CD4-positive, alpha-beta T cell (primary cell): ENCODE measurements around the gene IFT57. TPM values are rescaled to one million over a fixed set of nuclear protein-coding genes. Genes with fewer than 3 reads are reported as not detected.

Experiments used
- ATAC-seq: fragments of 200-7000 bp; cut with Tn5 transposase; one replicate; pipeline ENCODE4 v1.10.0; 2022; ENCODE audit warnings: mild to moderate bottlenecking; ENCODE audit not compliant: poor library complexity
- CTCF ChIA-PET: fragments of 350-600 bp; sonication (Branson Sonifier 250); formaldehyde crosslinking; loops from one replicate; lab custom pipeline; 2021; ENCODE audit warnings: antibody characterized with exemption, inconsistent platforms; lab: Charles Lee
- POLR2A ChIA-PET: fragments of 350-600 bp; sonication (Branson Sonifier 250); formaldehyde crosslinking; loops from one replicate; lab custom pipeline; 2021; ENCODE audit warnings: antibody characterized with exemption, inconsistent platforms; lab: Charles Lee
- DNase-seq, 14 experiments: peaks; one replicate each; pipeline ENCODE4 v3.0.0-alpha.2; 2013 to 2020; ENCODE audit warnings: mixed read lengths in 2 of 14
- H3K27ac ChIP-seq, 2 donors: one replicate each; pipeline versions ENCODE4 v1.5.1 to v1.7.0; 2013; ENCODE audit warnings: low read length in 2 of 2, low read depth in 1 of 2, mild to moderate bottlenecking in 1 of 2
- H3K27me3 ChIP-seq, 2 experiments: 1 replicate in 1 of 2; 2 replicates in 1 of 2; pipeline versions ENCODE4 v1.6.1 to v1.7.0; 2013; ENCODE audit warnings: low read length in 2 of 2, control low read depth in 1 of 2, mild to moderate bottlenecking in 1 of 2, moderate library complexity in 1 of 2; ENCODE audit not compliant: insufficient read depth in 2 of 2, control insufficient read depth in 1 of 2
- H3K36me3 ChIP-seq: one replicate; pipeline ENCODE4 v1.6.1; 2013; ENCODE audit warnings: low read length, control low read depth; ENCODE audit not compliant: insufficient read depth
- H3K4me1 ChIP-seq: one replicate; pipeline ENCODE4 v1.6.1; 2013; ENCODE audit warnings: low read length, control low read depth; ENCODE audit not compliant: insufficient read depth
- H3K4me3 ChIP-seq: one replicate; pipeline ENCODE4 v1.5.1; 2013; ENCODE audit warnings: mild to moderate bottlenecking, low read length, moderate library complexity
- H3K9me3 ChIP-seq, 2 experiments: 1 replicate in 1 of 2; 2 replicates in 1 of 2; pipeline versions ENCODE4 v1.6.1 to v1.7.0; 2013; ENCODE audit warnings: low read length in 2 of 2, mild to moderate bottlenecking in 2 of 2, control low read depth in 1 of 2, moderate library complexity in 1 of 2; ENCODE audit not compliant: control insufficient read depth in 1 of 2, insufficient read depth in 1 of 2
- H3K27ac Mint-ChIP-seq: one replicate; pipeline ENCODE4 v1.8.0; 2020; ENCODE audit warnings: mixed read lengths
- H3K27me3 Mint-ChIP-seq: one replicate; pipeline ENCODE4 v1.8.0; 2021; ENCODE audit warnings: mixed read lengths
- H3K36me3 Mint-ChIP-seq: one replicate; pipeline ENCODE4 v1.8.0; 2021; ENCODE audit warnings: low read depth, mixed read lengths
- H3K4me1 Mint-ChIP-seq: one replicate; pipeline ENCODE4 v1.8.0; 2021; ENCODE audit warnings: low read depth, mixed read lengths
- H3K4me3 Mint-ChIP-seq: one replicate; pipeline ENCODE4 v1.8.0; 2020; ENCODE audit warnings: mild to moderate bottlenecking, mixed read lengths
- H3K9me3 Mint-ChIP-seq: one replicate; pipeline ENCODE4 v1.8.0; 2020; ENCODE audit warnings: mixed read lengths
- intact Hi-C, 2 experiments: fragments of 100-400 bp; cut with DNase I in 1 of 2; cut with micrococcal nuclease in 1 of 2; formaldehyde crosslinking; loops; one replicate each; pipeline versions ENCODE4 v1.15.1 to v1.9.0; 2023 to 2025; cut with DNase I, micrococcal nuclease
- total RNA-seq, 174 experiments: library from RNA in 2 of 174; stranded (reverse) in 2 of 174; gene quantifications; one replicate each; pipeline ENCODE4 v1.2.3 and lab custom pipeline; 2021 to 2026
- TF ChIP-seq, protein P1 (sequence below): fragments of 200-600 bp; IDR thresholded peaks from one replicate; pipeline ENCODE4 v1.8.0; 2022; ENCODE audit warnings: antibody characterized with exemption, mild to moderate bottlenecking

Gene IFT57
- total RNA-seq, 2 experiments from 2014 or later, result 56.6 to 58.6 TPM

DNA sequence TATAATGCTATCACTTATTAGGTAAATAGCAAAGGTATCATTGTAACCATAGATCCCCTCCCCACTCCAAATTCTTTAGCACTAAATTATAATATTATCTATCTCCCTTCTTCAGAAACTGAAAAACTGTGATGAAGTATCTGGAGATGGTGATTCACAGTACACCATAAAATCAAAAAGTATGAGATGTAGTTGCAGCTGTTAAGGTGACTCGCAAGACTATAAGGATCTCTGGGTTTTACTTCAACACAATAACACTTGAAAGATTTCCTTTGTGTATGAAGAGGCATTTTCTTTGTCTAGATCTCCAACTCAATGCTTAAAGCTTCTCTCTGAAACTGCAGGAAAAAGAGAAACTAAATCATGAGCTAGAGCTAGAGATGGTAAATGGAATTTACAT, 46.9 kb downstream of the IFT57 start:
- ATAC-seq, result no peak

DNA sequence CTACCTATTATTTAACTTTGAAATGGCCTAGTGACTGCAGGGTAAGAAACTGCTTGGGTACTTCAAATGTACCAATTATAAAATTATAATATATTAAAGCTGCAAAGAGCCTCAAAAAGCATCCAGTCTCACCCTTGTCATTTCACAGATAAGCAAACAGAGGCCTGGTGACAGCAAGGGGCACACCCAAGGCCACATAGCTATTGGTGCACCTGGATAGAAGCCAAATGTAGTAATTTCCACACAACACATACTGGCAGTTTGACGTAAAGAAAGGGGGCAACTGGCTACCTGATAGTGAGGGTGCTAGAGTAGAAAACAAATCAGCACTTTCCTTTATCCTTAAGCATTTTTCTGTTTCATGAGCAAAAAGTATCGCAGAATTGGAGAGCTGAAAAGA, 51.1 kb downstream of the IFT57 start:
- Histone ChIP-seq H3K27ac (no peak overlapping the region), H3K36me3 (peaks cover 4% of the 10 kb centered on the region), H3K4me1 (no peaks in the 10 kb centered on the region), H3K4me3 (no peak overlapping the region), H3K9me3 (no peaks in the 10 kb centered on the region), H3K27me3 (no peaks in the 10 kb centered on the region)
- H3K36me3 Mint-ChIP-seq, result peaks cover 24% of the 10 kb centered on the region
- H3K9me3 Mint-ChIP-seq, result no peaks in the 10 kb centered on the region
- CTCF ChIA-PET, result interaction anchor here (2.9 kb wide), 1 partner anchor 8 kb away, joined by 7 read pairs; no protein-coding TSS in a partner anchor
- DNase-seq (no peak), ATAC-seq (no peak)
- peaks cover 34% of the 10 kb centered on the region for H3K4me1 Mint-ChIP-seq
- POLR2A ChIA-PET, result no interaction called here
- H3K27ac Mint-ChIP-seq, result no peak overlapping the region
- intact Hi-C loops, result loop anchor here in 1 of 2 experiments (10.0 kb wide), 1 partner anchor 54 kb away; the partner anchor contains the start of gene IFT57
- TF ChIP-seq, protein P1, sequence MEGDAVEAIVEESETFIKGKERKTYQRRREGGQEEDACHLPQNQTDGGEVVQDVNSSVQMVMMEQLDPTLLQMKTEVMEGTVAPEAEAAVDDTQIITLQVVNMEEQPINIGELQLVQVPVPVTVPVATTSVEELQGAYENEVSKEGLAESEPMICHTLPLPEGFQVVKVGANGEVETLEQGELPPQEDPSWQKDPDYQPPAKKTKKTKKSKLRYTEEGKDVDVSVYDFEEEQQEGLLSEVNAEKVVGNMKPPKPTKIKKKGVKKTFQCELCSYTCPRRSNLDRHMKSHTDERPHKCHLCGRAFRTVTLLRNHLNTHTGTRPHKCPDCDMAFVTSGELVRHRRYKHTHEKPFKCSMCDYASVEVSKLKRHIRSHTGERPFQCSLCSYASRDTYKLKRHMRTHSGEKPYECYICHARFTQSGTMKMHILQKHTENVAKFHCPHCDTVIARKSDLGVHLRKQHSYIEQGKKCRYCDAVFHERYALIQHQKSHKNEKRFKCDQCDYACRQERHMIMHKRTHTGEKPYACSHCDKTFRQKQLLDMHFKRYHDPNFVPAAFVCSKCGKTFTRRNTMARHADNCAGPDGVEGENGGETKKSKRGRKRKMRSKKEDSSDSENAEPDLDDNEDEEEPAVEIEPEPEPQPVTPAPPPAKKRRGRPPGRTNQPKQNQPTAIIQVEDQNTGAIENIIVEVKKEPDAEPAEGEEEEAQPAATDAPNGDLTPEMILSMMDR, result no peak
- H3K27me3 Mint-ChIP-seq, result no peaks in the 10 kb centered on the region
- no peak overlapping the region for H3K4me3 Mint-ChIP-seq

More for the DNA sequence above, 46.9 kb downstream of the IFT57 start:
- H3K36me3 ChIP-seq, result no peaks in the 10 kb centered on the region
- Mint-ChIP-seq H3K4me1 (peaks cover 49% of the 10 kb centered on the region), H3K27ac (no peak overlapping the region), H3K9me3 (no peaks in the 10 kb centered on the region), H3K27me3 (no peaks in the 10 kb centered on the region), H3K36me3 (peaks cover 13% of the 10 kb centered on the region), H3K4me3 (no peak overlapping the region)
- H3K27ac ChIP-seq, result no peak overlapping the region
- H3K4me1 ChIP-seq, result no peaks in the 10 kb centered on the region
- POLR2A ChIA-PET, result no interaction called here
- intact Hi-C loops, result loop anchor here in 1 of 2 experiments (10.0 kb wide), 1 partner anchor 49 kb away; the partner anchor contains the start of gene IFT57
- no peak for DNase-seq
- H3K27me3 ChIP-seq, result no peaks in the 10 kb centered on the region
- TF ChIP-seq, protein P1, result no peak
- H3K4me3 ChIP-seq, result no peak overlapping the region
- CTCF ChIA-PET, result interaction anchor here (1.3 kb wide), 1 partner anchor 10 kb away, joined by 3 read pairs; no protein-coding TSS in a partner anchor
- no peaks in the 10 kb centered on the region for H3K9me3 ChIP-seq

- Mint-ChIP-seq H3K27me3 (no peaks in the 10 kb centered on the region), H3K9me3 (no peaks in the 10 kb centered on the region), H3K36me3 (peaks cover 52% of the 10 kb centered on the region), H3K27ac (no peak overlapping the region), H3K4me3 (no peak overlapping the region), H3K4me1 (peaks cover 15% of the 10 kb centered on the region)
- H3K4me1 ChIP-seq, result no peaks in the 10 kb centered on the region
- intact Hi-C loops, result no loop called here
- ATAC-seq (no peak), DNase-seq (no peak)
- H3K4me3 ChIP-seq, result no peak overlapping the region
- no peaks in the 10 kb centered on the region for H3K9me3 ChIP-seq
- no peak overlapping the region for H3K27ac ChIP-seq
- H3K36me3 ChIP-seq, result peaks cover 16% of the 10 kb centered on the region
- POLR2A ChIA-PET, result no interaction called here
- TF ChIP-seq, protein P1, result no peak
- H3K27me3 ChIP-seq, result no peaks in the 10 kb centered on the region
- CTCF ChIA-PET, result interaction anchor here (1.3 kb wide), 1 partner anchor 11 kb away, joined by 7 read pairs; no protein-coding TSS in a partner anchor
Measured at GRCh38 chr3:108164391-108164790, 57.8 kb downstream of the IFT57 start.
